K562 (cell line): ENCODE results near the gene DDR2. TPM values are rescaled to one million over a fixed set of nuclear protein-coding genes. Genes with fewer than 3 reads are reported as not detected.

Experiments used
- BRCA1 ChIP-seq, 2 experiments: fragments of 450-650 bp in 1 of 2; sonication (generic) in 1 of 2; formaldehyde crosslinking in 1 of 2; IDR thresholded peaks; 2 replicates each; pipeline versions ENCODE4 v1.5.0 to v1.6.1; 2017 to 2020; ENCODE audit warnings: mild to moderate bottlenecking in 1 of 2, missing genetic modification reagents in 1 of 2
- CLOCK ChIP-seq: fragments of 250-450 bp; sonication (Bioruptor Pico); IDR thresholded peaks from 2 replicates; pipeline ENCODE4 v1.4.0; 2020; ENCODE audit warnings: mild to moderate bottlenecking, moderate library complexity, borderline replicate concordance
- JUN ChIP-seq, 2 experiments: sonication (generic) in 1 of 2; formaldehyde crosslinking in 1 of 2; IDR thresholded peaks; 2 replicates each; pipeline versions ENCODE4 v1.6.1 to v1.8.0; 2012 to 2022; ENCODE audit warnings: borderline replicate concordance in 2 of 2, mild to moderate bottlenecking in 2 of 2, improper control_type of control experiment in 1 of 2, low read depth in 1 of 2, low read length in 1 of 2, missing genetic modification reagents in 1 of 2
- JUND ChIP-seq, 2 experiments: IDR thresholded peaks; 2 replicates in 1 of 2; 3 replicates in 1 of 2; pipeline ENCODE4 v1.6.1; 2011; ENCODE audit warnings: borderline replicate concordance in 2 of 2, low read depth in 2 of 2, low read length in 2 of 2, improper control_type of control experiment in 1 of 2, missing biosample characterization in 1 of 2, missing genetic modification characterization in 1 of 2, missing genetic modification reagents in 1 of 2
- KLF6 ChIP-seq: fragments of 250-450 bp; sonication (Bioruptor Pico); IDR thresholded peaks from 2 replicates; pipeline ENCODE4 v1.4.0; 2020; ENCODE audit warnings: mild to moderate bottlenecking, moderate library complexity, borderline replicate concordance
- MNT ChIP-seq, 2 experiments: fragments of 450-650 bp; conservative IDR thresholded peaks; 2 replicates each; pipeline ENCODE4 v1.6.1; 2017; ENCODE audit warnings: mild to moderate bottlenecking in 2 of 2, moderate library complexity in 2 of 2
- NFATC3 ChIP-seq: fragments of 450-650 bp; IDR thresholded peaks from 2 replicates; pipeline ENCODE4 v1.6.1; 2017; ENCODE audit warnings: mild to moderate bottlenecking
- TFE3 ChIP-seq: fragments of 450-650 bp; formaldehyde crosslinking; IDR thresholded peaks from 2 replicates; pipeline ENCODE4 v1.4.0; 2020; ENCODE audit warnings: mild to moderate bottlenecking, mixed read lengths
- ZBTB43 ChIP-seq: sonication (generic); formaldehyde crosslinking; IDR thresholded peaks from 2 replicates; pipeline ENCODE4 v1.8.0; 2023; ENCODE audit warnings: mild to moderate bottlenecking, missing genetic modification reagents
- ZMIZ1 ChIP-seq, 2 experiments: fragments of 150-350 bp in 1 of 2; IDR thresholded peaks; 2 replicates each; pipeline ENCODE4 v1.6.1; 2012 to 2016; ENCODE audit warnings: low read depth in 2 of 2, low read length in 2 of 2, mild to moderate bottlenecking in 1 of 2, moderate library complexity in 1 of 2
- polyA plus RNA-seq, 8 experiments: library from polyadenylated mRNA; depleted of rRNA in 4 of 8; stranded (reverse) in 5 of 8; unstranded in 3 of 8; fragments of >200 nt; fragmentation: Nextera tagmentation in 2 of 8; fragmentation: Illumina TruSeq in 1 of 8; extraction: Ambion mirVana in 2 of 8; extraction: Trizol in 1 of 8; gene quantifications; 2 replicates each; pipeline versions ENCODE4 v1.2.1 to v1.2.3, GENCODE V29; 2011 to 2014; ENCODE audit warnings: inconsistent platforms in 1 of 8, missing spikeins in 1 of 8
- total RNA-seq, 7 experiments: library from RNA; depleted of rRNA in 6 of 7; stranded (reverse); fragments of >200 nt in 6 of 7; fragmentation: Illumina TruSeq in 2 of 7; extraction: Trizol in 2 of 7; gene quantifications; 2 replicates each; pipeline versions ENCODE4 v1.2.1 to v1.2.3, GENCODE V29; 2011 to 2021; ENCODE audit warnings: low replicate concordance in 1 of 7

Gene DDR2
- total and polyA plus RNA-seq, 9 of the 15 experiments (the other 6 are each of a cell fraction or from before 2014, with no cell fraction given), result 0.36 to 2.0 (median 1.1) TPM

DNA sequence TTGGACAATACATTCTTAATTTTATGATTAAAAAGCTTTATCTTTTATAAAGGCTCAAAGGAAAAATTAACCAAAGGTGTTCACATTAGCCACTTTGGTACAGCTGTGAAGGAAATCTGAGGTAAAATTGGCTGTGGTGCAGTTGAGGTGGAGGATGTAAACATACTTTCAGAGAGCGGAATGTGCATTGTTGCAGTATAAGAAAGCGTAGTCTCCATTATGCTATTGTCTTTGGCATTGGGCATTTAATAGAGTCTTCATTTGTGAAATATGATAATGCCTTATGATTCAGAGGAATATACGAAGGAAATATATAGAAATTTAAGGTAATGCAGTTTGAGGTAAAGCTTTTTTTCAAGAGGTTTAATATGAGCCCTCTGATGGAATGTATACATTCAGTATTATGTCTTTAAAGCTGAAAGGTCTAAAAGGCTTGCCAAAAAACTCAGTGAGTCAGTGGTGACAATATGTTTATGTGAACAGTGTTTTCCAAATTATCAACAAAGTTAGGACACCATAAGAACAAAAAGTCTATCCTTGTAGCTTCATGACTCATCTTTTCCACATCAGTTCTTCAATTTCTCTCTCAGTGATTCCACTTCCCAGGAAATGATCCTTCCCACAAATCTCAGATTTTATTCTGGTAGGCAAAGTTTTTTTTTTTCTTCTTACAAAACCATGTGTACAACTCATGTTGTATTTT, 26.9 kb upstream of the DDR2 start (continued):
- TF ChIP-seq BRCA1 (IDR thresholded peaks at IDR 0.05) (no peak), BRCA1 (CRISPR knock-in tag; IDR thresholded peaks at IDR 0.05) (no peak), TFE3 (no peak), ZMIZ1 (IDR thresholded peaks at IDR 0.05; ENCODE audit: low read depth in 2 of 2, low read length in 2 of 2) (no peak), NFATC3 (0 out of 2 replicates have a peak, but pooled peaks have one; percentile 27), MNT (conservative IDR thresholded peaks at IDR 0.05) (no peak), KLF6 (CRISPR knock-in tag) (no peak), JUND (IDR thresholded peaks at IDR 0.05; ENCODE audit: borderline replicate concordance, low read depth, low read length) (peak; percentile 76; the same call in 1 of the 2 replicates), JUND (tag; IDR thresholded peaks at IDR 0.05; ENCODE audit: borderline replicate concordance, low read depth, low read length) (peak; percentile 84; the same call in 2 of the 3 replicates), ZBTB43 (CRISPR knock-in tag) (no peak), JUN (IDR thresholded peaks at IDR 0.05; ENCODE audit: borderline replicate concordance, low read depth, low read length) (peak; percentile 65; the same call in 1 of the 2 replicates), JUN (CRISPR knock-in tag; IDR thresholded peaks at IDR 0.05; ENCODE audit: borderline replicate concordance) (no peak), CLOCK (CRISPR knock-in tag) (no peak)
